D721Med (cell line): ENCODE measurements around the gene KAZALD1.

Source experiments
- DNase-seq: peaks from one replicate; pipeline ENCODE4 v3.0.0; 2011; ENCODE audit warnings: low spot score; ENCODE audit not compliant: insufficient read length
- FAIRE-seq: peaks from 2 replicates; lab custom pipeline; 2011; peaks lifted over from hg19 to GRCh38; lab: Jason Lieb, UNC
- TF ChIP-seq, protein P1 (sequence below): IDR thresholded peaks from 2 replicates; pipeline ENCODE4 v1.5.1; 2012; ENCODE audit warnings: mild to moderate bottlenecking, control low read depth; ENCODE audit not compliant: insufficient read depth; ENCODE audit errors: missing control alignments

KAZALD1 gene

DNA sequence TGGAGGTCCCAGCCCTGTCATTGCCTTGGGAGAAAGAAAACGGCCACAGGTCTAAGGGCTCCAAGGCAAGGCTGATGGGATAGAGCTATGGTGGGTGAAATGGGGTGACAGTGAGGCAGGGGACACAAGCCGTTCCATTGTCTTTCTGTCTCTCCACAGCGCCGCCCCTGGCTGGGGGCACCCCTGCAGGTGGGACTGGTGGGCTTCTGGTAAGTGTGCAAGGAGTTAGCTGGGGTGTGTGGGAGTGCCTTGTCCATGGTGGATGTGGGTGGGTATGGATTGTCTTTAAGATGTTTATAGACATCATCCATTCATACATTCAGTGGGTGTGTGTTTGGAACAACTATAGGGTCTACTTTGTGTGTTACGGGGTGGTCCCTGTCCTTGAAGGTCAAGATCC, 23.3 kb upstream of the KAZALD1 start:
- no peak for FAIRE-seq
- TF ChIP-seq, protein P1, sequence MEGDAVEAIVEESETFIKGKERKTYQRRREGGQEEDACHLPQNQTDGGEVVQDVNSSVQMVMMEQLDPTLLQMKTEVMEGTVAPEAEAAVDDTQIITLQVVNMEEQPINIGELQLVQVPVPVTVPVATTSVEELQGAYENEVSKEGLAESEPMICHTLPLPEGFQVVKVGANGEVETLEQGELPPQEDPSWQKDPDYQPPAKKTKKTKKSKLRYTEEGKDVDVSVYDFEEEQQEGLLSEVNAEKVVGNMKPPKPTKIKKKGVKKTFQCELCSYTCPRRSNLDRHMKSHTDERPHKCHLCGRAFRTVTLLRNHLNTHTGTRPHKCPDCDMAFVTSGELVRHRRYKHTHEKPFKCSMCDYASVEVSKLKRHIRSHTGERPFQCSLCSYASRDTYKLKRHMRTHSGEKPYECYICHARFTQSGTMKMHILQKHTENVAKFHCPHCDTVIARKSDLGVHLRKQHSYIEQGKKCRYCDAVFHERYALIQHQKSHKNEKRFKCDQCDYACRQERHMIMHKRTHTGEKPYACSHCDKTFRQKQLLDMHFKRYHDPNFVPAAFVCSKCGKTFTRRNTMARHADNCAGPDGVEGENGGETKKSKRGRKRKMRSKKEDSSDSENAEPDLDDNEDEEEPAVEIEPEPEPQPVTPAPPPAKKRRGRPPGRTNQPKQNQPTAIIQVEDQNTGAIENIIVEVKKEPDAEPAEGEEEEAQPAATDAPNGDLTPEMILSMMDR, result no peak
- DNase-seq, result no peak

- DNase-seq (no peak), FAIRE-seq (no peak)
- TF ChIP-seq, protein P1, result no peak
These were observed 21.7 kb upstream of the KAZALD1 start for GRCh38 chr10:101040061-101040460.

GRCh38 chr10:101040851-101041250, 20.9 kb upstream of the KAZALD1 start:
- TF ChIP-seq, protein P1, result no peak
- no peak for FAIRE-seq

GRCh38 chr10:101041252-101041761, 20.5 kb upstream of the KAZALD1 start:
- no peak for FAIRE-seq
- TF ChIP-seq, protein P1, result peak; percentile 91
- DNase-seq, result peak; percentile 69

More at GRCh38 chr10:101040851-101041250, 20.9 kb upstream of the KAZALD1 start:
- DNase-seq, result no peak

DNA sequence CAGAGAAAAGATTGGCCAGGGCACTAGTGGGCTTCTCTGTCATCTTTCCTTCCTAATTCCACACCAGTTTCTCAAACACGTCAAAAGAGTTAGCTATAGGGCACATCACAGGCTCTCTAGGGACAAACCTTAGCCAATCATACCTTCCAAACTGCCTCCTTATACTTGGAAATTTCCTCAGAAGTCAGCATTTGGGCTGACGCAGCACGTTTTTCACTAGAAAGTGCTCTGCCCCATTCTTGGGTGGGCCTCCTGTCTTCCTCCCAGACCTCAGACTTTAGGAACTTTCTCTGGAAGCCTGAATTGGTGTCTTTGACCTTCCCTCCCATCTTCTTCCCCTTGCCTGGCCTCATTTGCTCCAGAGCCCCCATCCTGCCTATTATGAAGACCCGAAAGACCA, 19.7 kb upstream of the KAZALD1 start:
- TF ChIP-seq, protein P1, result no peak
- DNase-seq (no peak), FAIRE-seq (no peak)

- FAIRE-seq, result peak; percentile 61
- TF ChIP-seq, protein P1, result no peak
- DNase-seq, result peak; percentile 70
These were observed 19.0 kb upstream of the KAZALD1 start for GRCh38 chr10:101042667-101043362.

GRCh38 chr10:101043363-101043707, 18.5 kb upstream of the KAZALD1 start:
- FAIRE-seq (no peak), DNase-seq (no peak)
- TF ChIP-seq, protein P1, result no peak
